Lower leg skin (tissue), 3 donors: ENCODE results near the gene JAM3.

Source experiments
- POLR2A ChIP-seq, 2 donors: fragments of 450-650 bp; IDR thresholded peaks; one replicate each; pipeline ENCODE4 v1.6.1; 2016 to 2017; ENCODE audit warnings: antibody characterized with exemption in 2 of 2, mild to moderate bottlenecking in 1 of 2, moderate library complexity in 1 of 2
- TF ChIP-seq, protein P1 (sequence below), 3 donors: fragments of 450-650 bp; IDR thresholded peaks; one replicate each; pipeline ENCODE4 v1.5.1; 2016; ENCODE audit warnings: antibody characterized with exemption in 3 of 3, mild to moderate bottlenecking in 3 of 3, moderate library complexity in 2 of 3

DNA sequence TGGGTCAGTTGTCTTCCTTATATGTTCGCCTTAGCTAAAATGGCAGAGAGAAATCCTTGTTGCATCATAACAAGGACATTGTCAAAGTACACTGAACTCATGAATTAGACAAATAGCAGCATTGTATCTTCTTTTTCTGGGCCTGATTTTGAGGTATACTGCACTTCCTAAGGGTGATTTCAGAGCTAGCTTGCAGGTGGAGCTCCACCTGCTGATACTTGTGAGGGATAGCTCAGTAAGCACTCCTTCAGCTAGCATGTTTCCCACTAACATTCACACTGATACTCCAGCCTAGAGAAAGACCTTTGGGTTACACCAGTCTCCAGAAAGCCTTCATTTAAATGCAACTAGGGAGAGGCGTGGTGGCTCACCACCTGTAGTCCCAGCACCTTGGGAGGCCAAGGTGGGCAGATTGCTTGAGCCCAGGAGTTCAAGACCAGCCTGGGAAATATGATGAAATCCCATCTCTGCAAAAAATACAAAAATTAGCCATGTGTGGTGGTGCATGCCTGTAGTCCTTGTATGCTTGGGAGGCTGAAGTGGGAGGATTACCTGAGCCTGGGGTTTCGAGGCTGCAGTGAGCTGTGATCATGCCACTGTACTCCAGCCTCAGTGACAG is 29.8 kb downstream of the JAM3 start:
- no peak for TF ChIP-seq POLR2A (IDR thresholded peaks at IDR 0.05)
- TF ChIP-seq, protein P1, sequence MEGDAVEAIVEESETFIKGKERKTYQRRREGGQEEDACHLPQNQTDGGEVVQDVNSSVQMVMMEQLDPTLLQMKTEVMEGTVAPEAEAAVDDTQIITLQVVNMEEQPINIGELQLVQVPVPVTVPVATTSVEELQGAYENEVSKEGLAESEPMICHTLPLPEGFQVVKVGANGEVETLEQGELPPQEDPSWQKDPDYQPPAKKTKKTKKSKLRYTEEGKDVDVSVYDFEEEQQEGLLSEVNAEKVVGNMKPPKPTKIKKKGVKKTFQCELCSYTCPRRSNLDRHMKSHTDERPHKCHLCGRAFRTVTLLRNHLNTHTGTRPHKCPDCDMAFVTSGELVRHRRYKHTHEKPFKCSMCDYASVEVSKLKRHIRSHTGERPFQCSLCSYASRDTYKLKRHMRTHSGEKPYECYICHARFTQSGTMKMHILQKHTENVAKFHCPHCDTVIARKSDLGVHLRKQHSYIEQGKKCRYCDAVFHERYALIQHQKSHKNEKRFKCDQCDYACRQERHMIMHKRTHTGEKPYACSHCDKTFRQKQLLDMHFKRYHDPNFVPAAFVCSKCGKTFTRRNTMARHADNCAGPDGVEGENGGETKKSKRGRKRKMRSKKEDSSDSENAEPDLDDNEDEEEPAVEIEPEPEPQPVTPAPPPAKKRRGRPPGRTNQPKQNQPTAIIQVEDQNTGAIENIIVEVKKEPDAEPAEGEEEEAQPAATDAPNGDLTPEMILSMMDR (IDR thresholded peaks at IDR 0.05): no peak
